NCI-H82 treated with DMSO at 0.1 percent for 48 hours (cell line): ENCODE data around the gene ANHX.
"Not testable (repeated sequence)": the region's sequence is repeated elsewhere in the genome, so short reads cannot be mapped to it uniquely, and the experiment has no call there.

Experiments
- DNase-seq: peaks from one replicate; lab custom pipeline; 2025; ENCODE audit not compliant: unreplicated experiment; lab: John Stamatoyannopoulos, UW

ANHX gene

DNA sequence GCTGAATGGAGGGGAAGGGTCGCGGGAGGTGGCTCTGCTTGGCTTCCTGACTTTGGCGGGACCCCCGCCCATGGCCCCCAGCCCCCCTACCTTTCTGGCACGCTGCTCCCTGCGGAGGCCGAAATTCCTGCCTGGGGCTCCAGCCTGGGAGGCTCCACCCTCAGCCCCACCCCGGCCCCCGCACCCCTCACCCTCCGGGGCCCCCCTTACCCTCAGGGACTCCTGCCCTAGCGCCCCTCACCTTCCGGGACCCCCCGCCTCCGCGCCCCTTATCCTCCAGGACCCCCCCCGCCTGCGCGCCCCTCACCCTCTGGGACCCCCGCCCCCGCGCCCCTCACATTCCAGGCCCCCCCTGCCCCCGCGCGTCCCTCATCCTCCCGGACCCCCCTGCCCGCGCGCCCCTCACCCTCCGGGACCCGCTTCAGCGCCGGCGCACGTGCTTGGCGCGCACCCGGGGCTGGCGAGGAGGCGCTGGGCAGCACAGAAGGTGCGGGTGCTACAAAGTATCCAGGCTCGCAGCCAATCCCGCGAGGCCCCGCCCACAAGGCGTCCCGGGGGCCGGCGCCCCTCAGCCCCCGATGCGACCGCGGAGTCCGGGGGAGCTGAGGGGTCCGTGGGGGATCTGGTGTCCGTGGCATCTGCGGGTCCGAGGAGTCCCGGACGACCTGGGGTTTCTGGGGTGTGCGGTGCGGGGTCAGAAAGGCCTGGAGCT is at the start of gene ANHX:
TSS of gene ANHX (minus strand) at position 477 of the 712 bp plus-strand sequence. CDS start 1,521 bp downstream, outside the sequence.
- DNase-seq, result no peak

DNA sequence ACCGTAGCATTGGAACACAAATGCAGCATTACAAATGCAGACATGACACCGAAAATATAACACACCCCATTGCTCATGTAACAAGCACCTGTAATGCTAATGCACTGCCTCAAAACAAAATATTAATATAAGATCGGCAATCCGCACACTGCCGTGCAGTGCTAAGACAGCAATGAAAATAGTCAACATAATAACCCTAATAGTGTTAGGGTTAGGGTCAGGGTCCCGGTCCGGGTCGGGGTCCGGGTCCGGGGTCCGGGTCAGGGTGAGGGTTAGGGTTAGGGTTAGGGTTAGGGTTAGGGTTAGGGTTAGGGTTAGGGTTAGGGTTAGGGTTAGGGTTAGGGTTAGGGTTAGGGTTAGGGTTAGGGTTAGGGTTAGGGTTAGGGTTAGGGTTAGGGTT is 29.0 kb upstream of the ANHX start:
- DNase-seq, result not testable (repeated sequence)

DNA sequence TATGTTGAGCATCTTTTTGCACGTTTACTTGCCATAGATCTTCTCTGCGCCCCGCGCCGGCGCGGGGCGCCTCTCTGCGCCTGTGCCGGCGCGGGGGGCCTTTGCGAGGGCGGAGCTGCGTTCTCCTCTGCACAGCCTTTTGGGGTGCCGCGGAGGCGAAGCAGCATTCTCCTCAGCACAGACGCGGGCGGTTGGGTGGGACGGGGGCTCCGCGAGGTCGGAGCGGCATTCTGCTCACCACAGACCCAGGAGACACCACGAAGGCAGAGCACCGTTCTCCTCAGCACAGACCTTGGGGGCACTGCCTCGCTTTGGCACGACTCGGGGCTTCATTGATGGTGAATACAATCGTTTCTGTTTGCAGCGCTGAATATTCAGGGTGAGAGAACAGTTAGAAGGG is 28.5 kb upstream of the ANHX start:
- DNase-seq, result no peak

DNA sequence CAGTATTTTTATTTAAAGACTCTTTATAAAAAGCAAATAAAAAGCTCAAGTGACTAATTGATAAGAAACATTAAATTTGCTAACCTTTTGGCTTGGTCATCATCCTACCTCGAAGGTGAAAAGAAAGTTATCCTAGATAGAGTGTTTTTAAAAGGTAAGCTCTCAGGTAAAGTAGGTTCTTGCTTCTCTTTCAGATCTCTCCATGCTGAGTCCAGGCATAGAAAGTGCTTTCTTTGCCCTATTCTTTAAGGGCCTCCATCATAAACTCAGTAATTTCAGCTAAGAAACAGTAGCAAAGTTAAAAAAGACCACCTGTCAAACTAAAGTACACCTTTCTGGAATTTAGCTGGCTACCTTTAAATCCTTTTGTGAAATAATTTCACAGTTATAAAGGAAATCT is 20.6 kb upstream of the ANHX start:
- no peak for DNase-seq

DNA sequence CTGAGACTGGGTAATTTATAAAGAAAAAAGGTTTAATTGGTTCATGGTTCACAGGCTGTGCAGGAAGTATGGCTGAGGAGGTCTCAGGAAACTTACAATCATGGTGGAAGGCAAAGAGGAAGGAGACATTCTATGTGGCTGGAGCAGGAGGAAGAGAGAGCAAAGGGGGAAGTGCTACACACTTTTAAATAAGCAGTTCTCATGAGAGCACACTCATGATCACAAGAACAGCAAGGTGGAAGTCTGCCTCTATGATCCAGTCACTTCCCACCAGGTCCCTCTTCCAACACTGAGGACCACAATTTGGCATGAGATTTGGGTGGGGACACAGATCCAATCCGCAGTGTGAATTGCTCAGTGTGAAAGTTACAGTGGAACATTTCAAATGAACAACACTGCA is 20.2 kb upstream of the ANHX start:
- DNase-seq, result not testable (repeated sequence)

DNA sequence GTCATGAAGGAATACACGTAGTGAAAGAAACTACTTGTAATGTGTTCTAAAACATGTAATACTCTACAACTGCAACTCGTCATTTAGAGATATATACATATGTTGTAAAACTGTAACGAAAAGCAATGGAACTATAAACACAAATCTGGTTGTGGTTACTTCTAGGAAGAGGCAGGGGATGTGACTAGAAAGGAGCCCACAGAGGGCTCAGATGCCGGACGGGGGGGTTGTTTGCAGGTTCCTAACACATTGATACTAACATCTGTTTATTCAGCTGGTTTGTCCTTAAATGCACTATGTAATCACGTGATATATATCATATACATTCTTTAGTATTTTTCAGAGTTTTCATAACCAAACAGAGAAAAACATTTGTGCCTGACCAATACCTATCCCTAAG is 16.1 kb upstream of the ANHX start:
- no peak for DNase-seq

DNA sequence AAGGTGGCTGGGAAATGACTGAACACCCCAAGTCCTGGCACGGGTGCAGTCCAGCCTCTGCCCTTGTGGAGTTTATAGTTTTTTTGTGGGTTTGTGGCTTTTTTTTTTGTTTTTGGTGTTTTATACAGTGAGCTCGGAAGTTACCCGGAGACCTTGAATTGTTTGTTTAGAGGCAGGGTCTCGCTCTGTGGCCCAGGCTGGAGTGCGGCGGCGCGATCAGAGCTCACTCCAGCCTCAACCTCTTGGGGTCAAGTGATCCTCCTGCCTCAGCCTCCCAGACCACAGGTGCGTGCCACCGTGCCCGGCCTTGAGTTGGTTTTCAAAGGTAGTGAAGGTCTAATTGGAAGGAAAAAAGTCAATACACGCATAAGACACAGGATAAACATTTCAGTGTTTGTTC is 879 bp upstream of the ANHX start:
- DNase-seq, result no peak

DNA sequence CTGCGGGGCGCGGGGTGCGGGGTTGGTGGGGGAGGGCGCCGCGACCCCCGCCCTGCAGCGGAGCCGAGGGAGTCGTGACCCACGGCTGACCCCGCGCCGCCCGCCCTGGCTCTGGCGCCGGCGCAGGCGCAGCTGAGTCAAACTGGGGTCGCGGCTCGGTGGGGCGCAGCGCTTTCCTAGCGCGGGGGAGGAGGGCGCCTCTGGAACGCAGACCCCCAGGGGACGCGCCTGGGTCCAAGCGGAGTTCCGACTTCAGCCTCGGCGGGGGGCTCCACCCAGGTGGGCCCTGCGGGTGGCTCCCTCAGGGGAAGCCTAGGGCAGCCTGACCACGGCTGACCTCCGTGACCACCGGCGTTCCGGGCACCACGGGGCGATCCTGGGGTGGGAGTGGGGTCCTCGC is 467 bp upstream of the ANHX start:
- DNase-seq, result no peak

DNA sequence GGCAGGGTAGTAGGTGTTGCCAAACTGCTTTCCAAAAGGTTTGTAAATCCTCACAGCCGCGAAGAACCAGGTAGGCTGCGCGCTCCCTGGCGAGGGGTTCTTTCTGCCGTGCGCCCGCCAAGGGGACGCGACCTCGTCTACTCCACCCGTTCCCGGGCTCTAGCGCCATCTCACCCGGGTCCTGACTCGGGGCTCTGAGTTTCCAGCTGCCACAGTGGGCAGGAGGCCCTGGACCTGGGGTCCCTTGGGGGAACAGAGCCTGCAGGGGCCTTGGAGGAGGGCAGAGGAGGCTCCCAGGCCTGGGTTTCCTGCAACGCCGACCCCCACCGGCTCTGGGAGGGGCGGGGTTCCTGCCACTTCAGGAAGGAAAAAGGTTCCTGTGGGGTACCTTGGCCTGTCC is 706 bp downstream of the ANHX start:
- no peak for DNase-seq

DNA sequence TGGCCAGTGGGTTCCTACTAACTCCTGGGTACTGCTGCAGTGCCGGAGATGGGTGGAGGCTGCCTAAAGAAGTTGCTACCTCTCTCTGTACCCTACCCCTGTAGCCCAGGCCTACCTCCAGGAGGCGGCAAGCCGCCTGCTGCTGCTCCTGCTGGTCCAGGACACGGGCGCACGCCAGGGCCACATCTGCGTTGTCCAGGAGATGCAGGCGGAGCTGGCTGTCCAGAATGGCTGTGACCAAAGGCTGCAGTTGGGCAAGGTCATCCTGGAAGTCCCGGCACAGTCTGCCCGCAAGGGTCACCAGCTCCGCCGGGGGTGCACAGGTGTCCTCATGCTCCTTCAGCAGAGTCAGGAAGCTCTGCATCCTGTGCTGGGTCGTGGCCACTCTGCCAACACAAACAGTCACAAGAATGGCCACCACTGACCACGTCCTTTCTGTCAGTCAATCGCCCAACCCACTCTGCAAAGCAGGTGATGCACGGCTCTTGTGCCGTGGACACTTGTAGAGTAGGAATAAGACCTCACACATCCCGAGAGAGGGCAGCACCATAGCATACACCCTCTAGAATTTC is 1.6 kb downstream of the ANHX start:
- no peak for DNase-seq

DNA sequence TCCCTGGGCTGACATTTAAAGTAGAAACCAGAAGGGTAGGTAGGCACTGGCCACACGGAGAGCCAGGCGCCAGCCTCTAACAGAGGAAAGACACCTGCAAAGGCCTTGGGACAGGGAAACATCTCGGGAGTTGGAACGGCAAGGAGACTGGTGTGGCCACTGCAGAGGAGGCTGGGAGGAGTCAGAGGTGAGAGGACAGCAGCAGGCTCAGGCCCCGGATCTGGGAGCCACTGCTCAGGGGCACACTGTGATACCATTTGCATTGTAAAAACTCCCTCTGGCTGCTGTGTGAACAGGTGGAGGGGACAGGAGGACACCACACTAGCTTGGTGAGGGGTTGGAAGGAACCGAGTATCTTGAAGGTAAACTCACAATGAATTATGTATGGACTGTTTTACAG is 2.7 kb downstream of the ANHX start:
- DNase-seq, result no peak

DNA sequence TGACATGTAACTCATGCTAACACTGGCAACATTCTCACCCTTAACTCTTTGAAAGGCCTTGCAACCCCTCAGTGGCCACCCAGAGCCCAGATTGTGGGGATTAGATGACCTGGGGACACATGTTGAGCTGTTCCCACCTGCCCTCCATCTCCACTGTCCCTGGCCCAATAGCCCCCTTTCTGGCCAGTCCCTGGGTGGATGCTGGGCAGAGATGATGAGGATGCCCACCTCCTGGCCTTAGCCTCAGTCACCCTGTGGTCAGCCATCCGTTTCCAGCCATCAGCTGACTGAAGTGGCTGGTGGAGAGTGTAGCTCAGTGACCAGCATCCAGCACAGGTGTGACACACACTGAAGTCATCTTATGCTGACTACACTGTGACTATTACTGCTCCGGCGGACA is 4.7 kb downstream of the ANHX start:
- no peak for DNase-seq

DNA sequence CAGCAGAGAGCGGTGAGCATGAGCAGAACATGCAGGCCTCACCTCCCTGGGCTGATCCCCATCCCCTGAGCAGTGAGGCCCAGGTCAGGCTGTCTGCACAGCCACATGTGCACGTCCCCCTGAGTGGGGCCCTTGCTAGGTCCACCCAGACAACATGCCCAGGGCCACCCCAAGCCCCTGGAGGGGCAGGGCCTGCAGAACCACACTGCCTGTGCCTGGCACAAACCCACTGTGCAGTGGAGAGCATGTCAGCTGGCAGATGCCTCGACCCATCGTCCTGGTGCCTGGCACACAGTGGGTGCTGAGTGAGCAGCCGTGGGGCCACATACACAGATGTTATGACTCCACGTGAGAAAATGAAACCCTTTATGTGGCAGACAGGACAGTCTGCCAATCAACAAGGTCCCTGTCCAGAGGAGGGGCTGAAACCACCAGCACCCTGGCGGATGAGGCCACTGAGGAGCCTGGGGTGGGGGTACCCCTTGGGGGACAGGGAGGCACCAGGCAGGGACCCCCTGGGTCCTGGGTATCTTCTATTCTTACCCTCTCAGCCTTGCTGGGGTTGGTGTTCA is 8.3 kb downstream of the ANHX start:
- DNase-seq, result no peak

DNA sequence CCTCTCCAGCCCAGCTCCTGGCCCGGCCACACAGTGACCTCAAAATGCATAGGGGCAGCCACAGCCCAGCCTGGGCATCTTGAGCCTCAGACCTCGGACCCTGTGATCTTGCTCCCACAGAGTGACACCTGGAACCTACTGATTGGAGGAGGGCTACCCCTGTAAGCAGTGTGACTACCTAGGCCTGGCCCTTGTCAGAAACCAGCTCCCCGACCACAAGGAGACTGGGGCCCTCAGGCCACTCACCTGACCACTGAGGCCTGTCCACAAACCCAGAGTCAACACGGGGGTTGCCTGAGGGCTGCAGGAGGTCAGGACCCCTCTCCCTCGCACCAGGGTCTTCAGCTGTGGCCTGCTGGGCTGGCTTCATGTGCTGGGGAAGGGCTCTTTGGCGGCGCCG is 9.0 kb downstream of the ANHX start:
- no peak for DNase-seq

DNA sequence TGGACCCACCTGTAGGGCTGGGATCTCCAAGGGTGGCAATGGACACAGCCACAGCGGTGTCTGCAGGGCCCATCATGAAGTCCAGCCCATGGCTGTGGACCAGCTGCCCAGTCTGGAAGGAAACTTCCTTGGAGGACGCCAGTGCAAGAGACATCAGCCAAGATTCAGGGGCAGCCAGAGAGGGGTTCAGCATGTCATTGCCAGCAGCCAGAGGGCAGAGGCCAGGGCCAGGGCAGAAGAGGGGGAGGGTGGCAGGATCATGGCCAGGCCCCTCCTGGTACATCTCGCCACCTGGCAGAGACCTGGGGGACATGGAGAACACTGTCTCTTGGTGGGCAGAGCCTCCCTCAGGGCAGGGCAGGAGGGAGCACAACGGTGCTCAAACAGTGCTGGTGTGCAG is 10.2 kb downstream of the ANHX start:
- DNase-seq, result no peak

DNA sequence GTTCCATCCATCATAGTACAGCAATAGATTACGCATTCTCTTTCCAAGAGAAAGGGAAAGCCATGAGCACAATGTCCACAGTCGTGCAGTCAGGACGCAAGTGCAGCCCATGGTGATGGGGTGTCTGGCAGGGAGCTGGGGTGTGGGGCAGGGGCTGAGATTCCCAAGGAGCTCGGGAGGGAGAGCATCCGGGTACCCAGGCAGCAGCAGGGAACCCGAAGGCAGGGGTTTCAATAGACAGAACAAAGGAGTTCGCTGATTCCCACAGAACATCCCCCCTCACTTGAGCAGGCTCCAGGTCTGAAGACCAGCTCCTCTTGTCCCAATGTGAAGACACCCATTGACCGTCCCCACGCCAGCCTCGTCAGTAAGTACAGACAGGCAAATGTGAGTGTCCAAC is 13.5 kb downstream of the ANHX start:
- DNase-seq, result no peak

DNA sequence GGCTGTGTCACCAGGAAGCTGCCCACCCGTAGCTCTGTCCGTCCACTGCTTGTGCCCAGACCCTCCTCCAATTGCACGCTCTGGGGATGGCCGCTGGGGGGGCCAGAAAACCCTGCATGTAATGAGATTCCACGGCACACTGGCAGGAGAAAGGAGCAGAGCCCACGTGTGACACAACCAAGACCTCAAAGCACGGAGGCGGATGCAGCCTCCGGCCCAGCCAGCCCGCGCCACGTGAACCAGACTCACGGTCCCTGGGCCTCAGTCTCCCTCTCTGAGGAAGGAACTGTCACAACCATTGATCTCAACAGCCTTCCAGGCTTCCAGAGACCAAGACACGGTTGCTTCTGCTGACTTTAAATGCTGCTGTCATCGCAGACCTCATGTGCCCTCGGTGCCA is 14.4 kb downstream of the ANHX start:
- DNase-seq, result no peak

DNA sequence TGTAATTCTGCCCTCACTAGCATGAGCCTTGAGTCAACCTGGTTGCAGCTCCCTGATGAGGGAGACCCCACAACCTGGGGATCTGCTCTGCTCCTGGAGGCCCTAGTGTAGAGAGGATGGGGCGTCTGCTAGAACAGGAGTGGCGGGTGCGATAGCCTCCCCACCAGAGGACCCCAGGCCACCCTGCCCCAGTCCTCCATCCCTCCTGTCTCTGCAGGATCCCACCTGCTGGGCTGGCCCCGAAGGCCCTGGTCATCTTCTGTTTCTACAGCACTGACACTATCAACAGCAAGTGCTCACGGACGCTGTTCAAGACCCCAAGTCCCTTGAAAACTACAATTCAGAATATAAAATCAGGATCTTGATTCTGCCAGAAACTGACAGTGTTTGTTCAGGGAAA is 15.2 kb downstream of the ANHX start:
- DNase-seq, result no peak

DNA sequence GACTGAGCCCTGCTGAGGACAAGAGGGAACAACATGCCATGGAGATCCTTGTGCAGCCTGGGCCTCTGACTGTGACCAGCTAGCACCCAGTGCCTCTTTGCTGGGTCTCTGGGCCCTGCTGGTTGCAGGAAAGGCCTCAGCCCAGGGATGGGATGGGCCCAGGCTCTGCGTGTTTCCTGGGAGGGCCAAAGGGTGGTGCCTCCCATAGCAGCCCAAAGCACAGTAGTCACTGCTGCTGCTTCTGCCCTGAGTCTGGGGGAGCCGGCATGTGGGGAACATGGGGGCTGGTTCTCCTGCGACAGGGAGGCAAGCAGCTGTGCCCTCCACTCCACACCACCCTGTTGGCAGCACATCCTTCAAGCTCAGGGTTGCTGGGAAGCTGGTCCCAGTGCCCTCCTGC is 18.5 kb downstream of the ANHX start:
- no peak for DNase-seq

DNA sequence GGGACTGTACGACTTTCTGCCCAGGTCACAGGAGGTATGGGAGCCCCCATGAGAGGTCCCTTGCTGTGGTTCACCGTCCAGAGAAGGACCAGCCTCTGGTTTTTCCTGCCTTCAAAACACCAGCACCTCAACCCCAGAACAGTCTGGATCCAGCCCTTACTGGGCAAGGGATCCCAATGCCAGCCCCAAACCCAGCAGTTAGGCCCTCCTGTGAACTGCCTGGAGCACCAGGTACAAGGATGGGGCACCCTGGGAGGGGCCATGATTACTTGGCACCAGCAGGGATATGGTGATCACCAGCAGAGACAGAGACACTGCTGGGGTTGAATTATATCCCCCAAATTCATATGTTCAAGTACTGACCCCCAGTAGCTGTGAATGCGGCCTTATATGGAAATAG is 20.0 kb downstream of the ANHX start:
- DNase-seq, result no peak

DNA sequence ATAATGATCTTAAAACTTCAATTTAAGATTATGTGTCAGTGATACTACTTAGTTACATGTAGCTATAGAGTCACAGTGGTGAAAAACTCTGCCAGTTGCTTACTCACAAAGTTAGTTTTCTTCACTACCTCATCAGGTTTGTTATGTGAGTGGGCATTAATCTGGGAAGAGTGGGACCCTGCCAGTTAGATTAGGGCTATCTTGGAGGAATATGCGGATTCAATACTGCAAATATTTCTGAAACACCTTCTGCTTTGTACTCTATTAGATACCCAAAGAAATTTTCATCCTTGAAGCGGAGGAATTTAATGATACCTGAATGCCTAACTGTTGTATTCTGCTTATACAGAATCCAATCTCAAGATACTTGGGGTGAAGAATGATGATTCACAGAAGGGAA is 29.3 kb downstream of the ANHX start:
- no peak for DNase-seq

DNA sequence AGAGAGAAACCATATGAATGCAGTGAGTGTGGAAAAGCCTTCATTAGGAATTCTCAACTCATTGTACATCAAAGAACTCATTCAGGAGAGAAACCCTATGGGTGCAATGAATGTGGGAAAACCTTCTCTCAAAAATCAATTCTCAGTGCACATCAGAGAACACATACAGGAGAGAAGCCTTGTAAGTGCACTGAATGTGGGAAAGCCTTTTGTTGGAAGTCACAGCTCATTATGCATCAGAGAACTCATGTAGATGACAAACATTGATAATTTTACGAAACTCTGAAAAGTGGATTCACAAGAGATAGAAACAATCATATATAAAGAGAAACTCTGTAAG is 31.4 kb downstream of the ANHX start:
- DNase-seq, result no peak
